HG02588 (cell line): ENCODE results near the gene KBTBD12.
"Not testable (repeated sequence)": the region's sequence is repeated elsewhere in the genome, so short reads cannot be mapped to it uniquely, and the experiment has no call there.

Source experiments
- ATAC-seq: cut with Tn5 transposase; IDR thresholded peaks from one replicate; pipeline ENCODE4 v1.9.1; 2021; ENCODE audit warnings: mild to moderate bottlenecking, moderate library complexity; ENCODE audit not compliant: unreplicated experiment

Gene KBTBD12, protein sequence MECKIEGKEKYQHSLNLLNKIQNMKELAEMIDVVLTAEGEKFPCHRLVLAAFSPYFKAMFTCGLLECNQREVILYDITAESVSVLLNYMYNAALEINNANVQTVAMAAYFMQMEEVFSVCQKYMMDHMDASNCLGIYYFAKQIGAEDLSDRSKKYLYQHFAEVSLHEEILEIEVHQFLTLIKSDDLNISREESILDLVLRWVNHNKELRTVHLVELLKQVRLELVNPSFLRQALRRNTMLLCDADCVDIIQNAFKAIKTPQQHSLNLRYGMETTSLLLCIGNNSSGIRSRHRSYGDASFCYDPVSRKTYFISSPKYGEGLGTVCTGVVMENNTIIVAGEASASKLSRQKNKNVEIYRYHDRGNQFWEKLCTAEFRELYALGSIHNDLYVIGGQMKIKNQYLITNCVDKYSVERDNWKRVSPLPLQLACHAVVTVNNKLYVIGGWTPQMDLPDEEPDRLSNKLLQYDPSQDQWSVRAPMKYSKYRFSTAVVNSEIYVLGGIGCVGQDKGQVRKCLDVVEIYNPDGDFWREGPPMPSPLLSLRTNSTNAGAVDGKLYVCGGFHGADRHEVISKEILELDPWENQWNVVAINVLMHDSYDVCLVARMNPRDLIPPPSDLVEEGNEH

DNA sequence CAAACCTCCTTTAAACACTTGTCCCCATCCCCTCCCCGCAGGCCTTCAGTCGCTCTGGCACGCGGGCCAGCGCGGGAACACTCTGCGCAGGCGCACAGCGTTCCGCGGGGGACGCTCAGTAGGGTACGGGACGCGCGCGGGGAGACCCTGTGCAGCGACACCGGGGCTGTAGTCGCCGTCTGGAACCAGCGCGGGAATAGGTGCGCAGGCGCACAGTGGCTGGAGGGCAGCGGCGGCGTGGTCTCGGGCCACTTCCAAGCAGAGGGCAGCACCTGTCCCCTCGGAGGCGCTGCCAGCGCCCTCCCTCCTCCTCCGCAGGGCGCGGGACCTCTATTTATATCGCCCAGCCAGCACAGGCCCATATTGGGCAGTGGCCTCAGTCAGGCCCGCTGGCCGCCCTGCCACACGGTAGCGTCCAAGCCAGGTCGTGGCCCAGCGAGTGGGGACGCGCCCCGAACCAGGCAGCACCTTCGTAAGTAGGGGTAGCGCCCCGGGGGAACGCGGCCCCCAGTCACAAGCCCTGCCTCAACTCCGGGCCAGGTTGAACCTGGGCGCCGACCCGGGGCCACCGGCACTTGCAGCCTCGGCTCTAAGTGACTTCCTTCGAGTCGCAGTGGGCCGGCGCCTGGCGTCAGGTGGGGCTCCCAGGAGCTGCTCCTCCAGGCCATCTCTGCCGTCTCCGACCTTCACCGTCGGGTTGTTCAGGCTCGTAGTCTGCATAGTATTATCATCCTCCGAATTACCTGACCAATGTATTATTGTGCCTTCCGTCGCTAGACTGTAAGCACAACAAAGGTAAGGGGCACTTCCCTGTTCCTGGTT, at the start of gene KBTBD12:
TSS of gene KBTBD12 (plus strand) at position 118 of the 822 bp plus-strand sequence. CDS start 7,830 bp downstream, outside the sequence.
- no peak for ATAC-seq

DNA sequence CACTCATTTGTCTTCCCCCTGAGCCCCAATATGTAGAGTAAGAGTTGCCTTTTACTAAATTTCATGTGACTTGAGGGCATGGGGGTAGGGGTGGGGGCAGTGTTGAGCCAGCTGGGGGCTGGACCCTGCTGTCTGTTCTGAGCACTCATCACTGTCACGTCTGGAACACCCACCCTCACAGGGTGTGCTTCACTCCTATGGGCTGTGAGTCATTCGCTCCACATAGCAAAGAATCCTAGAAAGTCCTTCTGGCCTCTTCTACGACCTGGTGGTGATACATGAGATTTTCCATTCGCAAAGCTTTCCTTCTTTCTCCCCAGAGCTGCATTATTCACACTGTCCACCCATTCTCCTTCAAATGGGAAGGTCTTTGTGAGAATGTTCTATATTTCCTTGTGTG, 49.1 kb upstream of the KBTBD12 start:
- ATAC-seq, result no peak

- no peak for ATAC-seq
Measured at GRCh38 chr3:127867412-127867811, 47.6 kb upstream of the KBTBD12 start.

DNA sequence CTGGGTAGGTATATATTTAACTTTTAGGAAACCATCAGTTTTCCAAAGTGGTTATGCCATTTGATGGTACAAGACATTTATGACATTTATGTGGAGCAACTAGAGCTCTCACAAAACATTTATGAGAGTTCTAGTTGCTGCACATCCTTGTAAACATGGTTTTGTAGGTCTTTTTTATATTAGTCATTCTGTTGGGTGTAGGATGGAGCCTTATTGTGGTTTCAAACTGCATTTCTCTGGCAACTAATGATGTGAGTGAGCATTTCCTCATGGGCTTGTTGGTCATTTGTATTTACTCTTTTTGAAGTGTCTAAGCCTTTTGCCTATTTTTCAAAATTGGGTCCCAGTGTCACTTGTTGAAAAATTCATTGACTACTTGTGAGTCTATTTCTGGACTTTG, 47.0 kb upstream of the KBTBD12 start:
- no peak for ATAC-seq

DNA sequence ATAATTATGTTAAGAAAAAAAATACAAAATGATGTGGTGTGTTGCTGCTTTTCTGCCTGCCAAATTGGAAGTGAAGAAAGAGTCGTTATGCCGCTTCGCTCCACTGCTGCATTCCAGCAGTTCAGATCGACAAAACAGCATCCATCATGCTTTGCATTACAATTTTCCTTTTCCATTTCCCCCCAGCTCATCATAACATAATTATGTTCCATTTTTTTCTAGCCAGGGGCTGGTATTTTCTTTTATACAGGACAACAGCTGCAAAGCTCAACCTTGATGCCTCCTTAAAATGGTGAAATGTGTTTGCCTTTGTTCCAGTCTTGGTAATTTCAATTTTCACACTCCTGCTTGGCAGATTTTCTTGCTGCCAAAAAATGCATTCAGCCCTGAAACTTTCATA, 44.9 kb upstream of the KBTBD12 start:
- ATAC-seq, result no peak

GRCh38 chr3:127874097-127874496, 40.9 kb upstream of the KBTBD12 start:
- ATAC-seq, result not testable (repeated sequence)

GRCh38 chr3:127881586-127881985, 33.4 kb upstream of the KBTBD12 start:
- ATAC-seq, result no peak

- no peak for ATAC-seq
Measured at GRCh38 chr3:127884041-127884440, 31.0 kb upstream of the KBTBD12 start.

GRCh38 chr3:127886231-127886955, 28.6 kb upstream of the KBTBD12 start:
- ATAC-seq, result no peak

GRCh38 chr3:127886956-127887231, 28.1 kb upstream of the KBTBD12 start:
- ATAC-seq, result no peak

DNA sequence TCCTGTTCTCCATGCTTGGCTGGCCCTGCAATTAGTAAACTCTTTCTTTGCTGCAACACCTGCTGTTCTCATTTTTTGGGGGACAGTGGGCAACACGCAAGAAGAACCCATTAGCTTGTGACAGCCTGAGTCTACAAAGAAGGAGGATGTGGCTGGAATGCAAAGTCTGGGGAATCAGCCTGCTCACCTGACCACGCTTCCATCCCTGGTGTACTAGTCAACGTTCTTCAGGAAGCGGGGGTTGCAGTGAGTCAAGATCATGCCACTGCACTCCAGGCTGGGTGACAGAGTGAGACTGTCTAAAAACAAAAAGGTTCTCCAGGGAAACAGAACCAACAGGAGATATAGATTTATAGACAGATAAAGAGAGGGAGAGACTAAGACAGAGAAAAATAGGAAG, 27.7 kb upstream of the KBTBD12 start:
- no peak for ATAC-seq

DNA sequence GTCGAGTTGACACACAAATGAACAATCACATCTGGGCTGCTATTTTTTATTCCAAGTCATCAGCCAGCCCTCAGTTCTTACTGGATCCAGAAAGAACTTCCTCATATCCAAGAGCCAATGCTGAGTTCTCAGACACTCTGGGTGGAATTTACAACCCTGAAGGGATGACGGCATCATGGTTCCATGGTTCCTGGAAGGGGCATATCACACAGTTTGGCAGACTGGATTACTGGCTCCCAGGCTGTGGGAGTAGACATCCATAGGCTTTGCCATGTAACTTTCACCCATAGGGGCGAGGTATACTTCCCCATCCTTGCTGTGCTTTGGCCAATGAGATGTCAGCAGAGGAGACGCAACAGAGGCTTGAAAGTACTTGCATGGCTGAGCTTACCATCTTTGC, 26.9 kb upstream of the KBTBD12 start:
- ATAC-seq, result no peak

DNA sequence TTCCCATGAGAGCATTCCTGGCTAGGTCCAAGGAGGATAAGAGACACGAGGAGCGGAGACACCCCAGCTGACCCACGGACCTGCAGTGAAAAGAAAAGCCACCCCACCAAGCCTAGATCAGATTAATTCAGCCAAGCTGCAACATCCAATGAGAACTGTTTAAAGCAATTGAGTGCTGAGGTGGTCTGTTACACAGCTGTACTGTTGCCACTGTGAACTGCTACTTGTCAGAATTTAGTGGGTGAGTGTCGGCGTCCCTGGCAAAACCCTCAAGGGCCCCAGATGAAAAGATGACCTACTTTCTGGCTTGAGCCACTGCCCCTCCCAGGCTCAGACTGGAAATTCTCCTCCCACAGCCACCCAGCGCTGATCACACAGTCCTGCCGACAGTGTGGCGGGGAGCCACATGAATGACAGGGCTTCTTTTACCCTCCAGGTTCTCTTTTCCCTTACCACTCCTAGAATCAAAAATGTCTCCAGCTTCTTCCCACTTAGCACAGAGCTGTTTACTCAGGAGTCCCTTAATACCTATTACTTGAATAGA, 26.4 kb upstream of the KBTBD12 start:
- no peak for ATAC-seq

GRCh38 chr3:127889461-127889863, 25.6 kb upstream of the KBTBD12 start:
- no peak for ATAC-seq

DNA sequence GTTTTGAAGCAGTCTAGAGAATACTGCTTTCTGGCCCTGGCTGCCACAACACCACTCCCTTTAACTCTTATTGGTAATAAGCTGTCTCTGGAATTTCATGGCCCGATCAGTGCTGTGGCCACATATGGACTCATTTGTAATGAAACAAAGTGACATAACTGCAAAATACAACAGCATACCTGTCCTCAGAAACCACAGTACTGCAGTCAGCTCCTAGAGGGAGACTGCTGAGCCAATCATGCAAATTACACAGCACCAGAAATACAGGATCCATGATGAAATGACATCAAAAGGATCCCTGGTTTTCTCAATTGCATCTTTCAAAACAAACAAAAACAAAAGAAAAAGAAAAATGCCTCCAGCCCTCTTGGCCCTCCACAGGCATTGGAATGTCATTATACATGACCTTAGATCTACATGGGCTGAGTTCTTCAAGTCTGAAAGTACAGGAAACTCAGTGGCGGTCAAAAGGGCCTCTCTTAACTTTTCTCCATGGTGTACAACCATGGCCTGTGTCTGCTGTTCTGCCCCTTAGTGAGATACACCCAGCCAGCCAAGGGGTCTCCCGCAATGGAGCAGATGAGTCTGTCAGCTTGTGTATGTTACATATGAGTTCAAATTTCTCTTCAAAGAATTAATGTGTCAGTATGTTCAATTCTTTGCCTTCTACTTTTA, 24.9 kb upstream of the KBTBD12 start:
- ATAC-seq, result no peak

GRCh38 chr3:127890651-127891290, 24.3 kb upstream of the KBTBD12 start:
- not testable (repeated sequence) for ATAC-seq

DNA sequence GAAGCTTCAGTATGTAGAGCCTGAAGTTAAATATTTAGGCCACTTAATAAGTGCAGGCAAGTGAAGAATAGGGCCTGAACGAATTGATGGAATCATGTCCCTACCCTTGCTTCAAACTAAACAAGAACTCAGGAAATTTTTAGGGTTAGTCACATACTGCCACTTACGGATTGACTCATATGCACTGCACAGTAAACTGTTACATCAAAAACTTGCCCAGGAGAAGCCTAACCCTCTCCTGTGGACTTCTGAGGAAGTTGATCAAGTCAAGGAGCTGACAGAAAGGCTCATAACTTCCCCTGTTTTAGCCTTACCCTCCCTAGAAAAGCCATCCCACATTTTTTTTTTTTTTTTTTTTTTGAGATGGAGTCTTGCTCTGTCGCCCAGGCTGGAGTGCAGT, 20.6 kb upstream of the KBTBD12 start:
- ATAC-seq, result no peak

DNA sequence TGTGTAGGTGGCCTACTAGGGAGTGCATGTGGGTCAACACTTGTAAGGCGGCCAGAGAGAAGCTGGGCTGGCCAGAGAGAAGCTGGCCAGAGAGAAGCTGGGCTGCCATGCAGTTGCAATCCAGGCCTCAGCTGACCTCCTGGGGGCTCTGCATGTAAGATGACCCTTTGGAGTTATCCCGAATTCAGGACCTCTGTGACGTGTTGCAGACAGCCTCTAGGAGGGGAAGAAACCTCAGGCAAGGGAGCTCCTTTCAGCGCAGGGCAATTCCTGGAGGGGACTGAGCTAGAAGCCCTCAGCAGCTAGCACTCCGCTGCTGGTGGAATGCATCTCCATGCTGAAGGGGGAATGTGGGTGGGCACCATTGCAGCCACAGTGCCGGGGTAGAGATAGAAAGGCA, 15.8 kb upstream of the KBTBD12 start:
- ATAC-seq, result no peak

DNA sequence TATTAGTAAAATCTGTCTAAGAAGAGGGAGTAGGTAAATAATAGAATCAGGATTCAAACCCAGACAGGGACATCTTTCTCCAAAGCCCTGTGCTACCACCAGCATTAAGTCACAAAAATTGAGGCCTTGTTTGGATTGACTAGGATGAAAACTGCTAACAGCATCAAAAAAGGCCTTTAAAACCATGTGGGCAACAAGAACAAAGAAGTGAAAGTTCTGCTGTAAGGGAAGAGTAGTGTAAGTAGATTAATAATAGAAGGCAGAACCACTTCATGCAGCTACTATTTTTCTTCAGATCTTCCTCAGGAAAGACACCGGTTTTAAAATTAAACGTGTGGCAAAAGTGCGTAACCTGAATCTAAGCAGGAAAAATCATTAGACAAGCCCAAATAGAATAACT, 15.3 kb upstream of the KBTBD12 start:
- no peak for ATAC-seq

DNA sequence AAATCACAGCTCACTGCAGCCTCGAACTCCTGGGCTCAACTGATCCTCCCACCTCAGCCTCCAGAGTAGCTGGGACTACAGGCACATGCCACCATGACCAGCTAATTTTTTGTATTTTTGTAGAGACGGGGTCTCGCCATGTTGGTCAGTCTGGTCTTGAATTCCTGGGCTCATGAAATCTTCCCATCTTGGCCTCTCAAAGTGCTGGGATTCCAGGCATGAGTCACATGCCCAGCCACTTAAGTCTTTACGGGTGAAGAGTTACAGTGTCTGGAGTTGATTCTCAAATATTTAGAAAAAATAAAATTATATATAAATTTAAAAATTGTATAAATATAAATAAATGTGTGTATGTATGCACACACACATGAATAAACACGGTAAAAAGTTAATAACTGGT, 14.5 kb upstream of the KBTBD12 start:
- no peak for ATAC-seq
